Panc1 (cell line): ENCODE data around the gene LRRC27. TPM values are rescaled to one million over a fixed set of nuclear protein-coding genes. Genes with fewer than 3 reads are reported as not detected.

Experiments
- ATAC-seq: fragments of 200-7000 bp; cut with Tn5 transposase; 2 replicates; pipeline ENCODE4 v1.9.1; 2020; ENCODE audit warnings: mild to moderate bottlenecking, moderate library complexity
- BruUV-seq: library from RNA; stranded (reverse); fragments of 400-500 nt; replicated peaks from 2 replicates; lab custom pipeline; 2021; lab: Mats Ljungman, UMichigan
- CTCF ChIA-PET: fragments of 300-600 bp; sonication (Branson Sonifier 250); formaldehyde crosslinking; loops from one replicate; lab custom pipeline; 2022; ENCODE audit warnings: antibody characterized with exemption; lab: Charles Lee
- POLR2A ChIA-PET: fragments of 300-600 bp; sonication (Branson Sonifier 250); formaldehyde crosslinking; loops from one replicate; lab custom pipeline; 2022; ENCODE audit warnings: antibody characterized with exemption; lab: Charles Lee
- DNase-seq: peaks from one replicate; pipeline ENCODE4 v3.0.0-alpha.2; 2010; ENCODE audit warnings: low read depth, low spot score
- H3K27ac ChIP-seq: 2 replicates; pipeline ENCODE4 v1.5.1; 2011; ENCODE audit warnings: mild to moderate bottlenecking, low read length, inconsistent platforms
- H3K27me3 ChIP-seq: fragments of 200-500 bp; sonication (Bioruptor generic); 2 replicates; pipeline ENCODE4 v1.6.0; 2014; ENCODE audit warnings: low read length, inconsistent platforms; ENCODE audit not compliant: control insufficient read depth, insufficient read depth
- H3K36me3 ChIP-seq: fragments of 200-500 bp; sonication (Bioruptor generic); 2 replicates; pipeline ENCODE4 v1.5.1; 2014; ENCODE audit warnings: inconsistent platforms, mild to moderate bottlenecking, low read length, moderate library complexity; ENCODE audit not compliant: control insufficient read depth, insufficient read depth
- H3K4me1 ChIP-seq: 2 replicates; pipeline ENCODE4 v1.5.1; 2011; ENCODE audit warnings: inconsistent platforms, mild to moderate bottlenecking, low read length, moderate library complexity; ENCODE audit not compliant: control insufficient read depth, insufficient read depth
- H3K4me3 ChIP-seq, 2 experiments: 2 replicates each; pipeline ENCODE4 v1.5.1; 2011 to 2012; ENCODE audit warnings: low read depth in 2 of 2, low read length in 2 of 2, mild to moderate bottlenecking in 2 of 2, inconsistent platforms in 1 of 2, moderate library complexity in 1 of 2
- H3K9me3 ChIP-seq: fragments of 200-500 bp; sonication (Bioruptor generic); 2 replicates; pipeline ENCODE4 v1.5.1; 2014; ENCODE audit warnings: low read depth, mild to moderate bottlenecking, inconsistent platforms, low read length, moderate library complexity; ENCODE audit not compliant: control insufficient read depth, insufficient read depth
- CTCF ChIP-seq: fragments of 450-650 bp; IDR thresholded peaks from 2 replicates; pipeline ENCODE4 v1.5.1; 2017; ENCODE audit warnings: mild to moderate bottlenecking
- POLR2AphosphoS5 ChIP-seq: IDR thresholded peaks from 2 replicates; pipeline ENCODE4 v1.6.1; 2012; ENCODE audit warnings: mild to moderate bottlenecking, low read depth, low read length, moderate library complexity
- SIN3A ChIP-seq: IDR thresholded peaks from 2 replicates; pipeline ENCODE4 v1.6.1; 2012; ENCODE audit warnings: low read depth, mild to moderate bottlenecking, low read length, moderate library complexity, borderline replicate concordance; ENCODE audit not compliant: insufficient read depth
- TCF7L2 ChIP-seq: IDR thresholded peaks from 2 replicates; pipeline ENCODE4 v1.6.1; 2011; ENCODE audit warnings: mild to moderate bottlenecking, low read depth, low read length, inconsistent platforms
- in situ Hi-C: cut with HindIII; loops from 2 replicates; pipeline ENCODE4 v1.10.0; 2016; ENCODE audit warnings: low sequenced_read_pairs, low pct_unique_long_range_greater_than_20kb
- intact Hi-C: fragments of 100-400 bp; cut with micrococcal nuclease; formaldehyde crosslinking; loops from one replicate; pipeline ENCODE4 v1.10.0; 2022; ENCODE audit not compliant: unreplicated experiment
- total RNA-seq: library from RNA; stranded (reverse); gene quantifications from one replicate; pipeline ENCODE4 v1.2.1, GENCODE V29; 2021; ENCODE audit not compliant: unreplicated experiment
- TF ChIP-seq, protein P1 (sequence below), 2 experiments: IDR thresholded peaks; 2 replicates each; pipeline ENCODE4 v1.6.1; 2011 to 2012; ENCODE audit warnings: low read depth in 2 of 2, control low read depth in 1 of 2, low read length in 1 of 2, mild to moderate bottlenecking in 1 of 2, moderate library complexity in 1 of 2; ENCODE audit not compliant: insufficient read depth in 1 of 2

LRRC27 gene
- total RNA-seq, 1 experiment from 2014 or later, result 15.7 TPM

GRCh38 chr10:132421847-132422751, 90.1 kb downstream of the LRRC27 start:
- H3K4me3 ChIP-seq, result peak overlapping the region in 1 of 2 experiments; percentile 5; a peak in 1 of 4 replicates
- ChIA-PET POLR2A (interaction anchor here (0.6 kb wide), 1 partner anchor 24 kb away, joined by 4 read pairs; no protein-coding TSS in a partner anchor), CTCF (interaction anchor here (0.5 to 0.7 kb wide), 4 partner anchors 21 to 463 kb away, joined by 3 to 9 read pairs (median 3); no protein-coding TSS in a partner anchor)
- H3K27ac ChIP-seq, result peak overlapping the region; percentile 94
- H3K9me3 ChIP-seq, result no peaks in the 10 kb centered on the region
- BruUV-seq, result no TSS peak
- H3K27me3 ChIP-seq, result no peaks in the 10 kb centered on the region
- DNase-seq (no peak), ATAC-seq (no peak)
- peaks cover 56% of the 10 kb centered on the region for H3K4me1 ChIP-seq
- H3K36me3 ChIP-seq, result no peaks in the 10 kb centered on the region
- TF ChIP-seq, protein P1, sequence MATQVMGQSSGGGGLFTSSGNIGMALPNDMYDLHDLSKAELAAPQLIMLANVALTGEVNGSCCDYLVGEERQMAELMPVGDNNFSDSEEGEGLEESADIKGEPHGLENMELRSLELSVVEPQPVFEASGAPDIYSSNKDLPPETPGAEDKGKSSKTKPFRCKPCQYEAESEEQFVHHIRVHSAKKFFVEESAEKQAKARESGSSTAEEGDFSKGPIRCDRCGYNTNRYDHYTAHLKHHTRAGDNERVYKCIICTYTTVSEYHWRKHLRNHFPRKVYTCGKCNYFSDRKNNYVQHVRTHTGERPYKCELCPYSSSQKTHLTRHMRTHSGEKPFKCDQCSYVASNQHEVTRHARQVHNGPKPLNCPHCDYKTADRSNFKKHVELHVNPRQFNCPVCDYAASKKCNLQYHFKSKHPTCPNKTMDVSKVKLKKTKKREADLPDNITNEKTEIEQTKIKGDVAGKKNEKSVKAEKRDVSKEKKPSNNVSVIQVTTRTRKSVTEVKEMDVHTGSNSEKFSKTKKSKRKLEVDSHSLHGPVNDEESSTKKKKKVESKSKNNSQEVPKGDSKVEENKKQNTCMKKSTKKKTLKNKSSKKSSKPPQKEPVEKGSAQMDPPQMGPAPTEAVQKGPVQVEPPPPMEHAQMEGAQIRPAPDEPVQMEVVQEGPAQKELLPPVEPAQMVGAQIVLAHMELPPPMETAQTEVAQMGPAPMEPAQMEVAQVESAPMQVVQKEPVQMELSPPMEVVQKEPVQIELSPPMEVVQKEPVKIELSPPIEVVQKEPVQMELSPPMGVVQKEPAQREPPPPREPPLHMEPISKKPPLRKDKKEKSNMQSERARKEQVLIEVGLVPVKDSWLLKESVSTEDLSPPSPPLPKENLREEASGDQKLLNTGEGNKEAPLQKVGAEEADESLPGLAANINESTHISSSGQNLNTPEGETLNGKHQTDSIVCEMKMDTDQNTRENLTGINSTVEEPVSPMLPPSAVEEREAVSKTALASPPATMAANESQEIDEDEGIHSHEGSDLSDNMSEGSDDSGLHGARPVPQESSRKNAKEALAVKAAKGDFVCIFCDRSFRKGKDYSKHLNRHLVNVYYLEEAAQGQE (IDR thresholded peaks at IDR 0.05; ENCODE audit: insufficient read depth in 1 of 2, low read depth in 2 of 2, low read length in 1 of 2), result no peak
- TF ChIP-seq POLR2AphosphoS5, result no peak
- no peak for TF ChIP-seq SIN3A
- TF ChIP-seq TCF7L2, result no peak
- no peak for TF ChIP-seq CTCF
- intact Hi-C loops, result no loop called here
- in situ Hi-C loops, result no loop called here

- H3K4me3 ChIP-seq, result no peak overlapping the region
- CTCF ChIA-PET, result no interaction called here
- intact Hi-C loops (no loop called here), in situ Hi-C loops (no loop called here)
- no peak for DNase-seq
- TF ChIP-seq, protein P1 (IDR thresholded peaks at IDR 0.05; ENCODE audit: insufficient read depth in 1 of 2, low read depth in 2 of 2, low read length in 1 of 2), result no peak
- H3K4me1 ChIP-seq, result peaks cover 46% of the 10 kb centered on the region
- peak overlapping the region; percentile 94 for H3K27ac ChIP-seq
- H3K36me3 ChIP-seq, result no peaks in the 10 kb centered on the region
- H3K27me3 ChIP-seq, result no peaks in the 10 kb centered on the region
- no peaks in the 10 kb centered on the region for H3K9me3 ChIP-seq
- BruUV-seq, result no TSS peak
- no peak for ATAC-seq
- POLR2A ChIA-PET, result no interaction called here
Measured at GRCh38 chr10:132422903-132423825, 91.2 kb downstream of the LRRC27 start.
